K562 (cell line): ENCODE measurements around the gene MCMBP. TPM values are rescaled to one million over a fixed set of nuclear protein-coding genes. Genes with fewer than 3 reads are reported as not detected.

Experiments
- ATAC-seq: fragments of 200-7000 bp; cut with Tn5 transposase; 3 replicates; pipeline ENCODE4 v1.9.1; 2020; ENCODE audit warnings: moderate library complexity
- BruUV-seq: library from RNA; stranded (reverse); fragments of 400-500 nt; replicated peaks from 2 replicates; lab custom pipeline; 2021; lab: Mats Ljungman, UMichigan
- CTCF ChIA-PET: fragments of 300-600 bp; formaldehyde crosslinking; extraction: SDS; loops from one replicate; lab custom pipeline; 2021; ENCODE audit warnings: low intra/inter-chr PET ratio; lab: Yijun Ruan, JAX
- POLR2A ChIA-PET: fragments of 300-600, 350-650 bp; sonication (Branson Sonifier 250); formaldehyde crosslinking; extraction: SDS; loops from one replicate; lab custom pipeline; 2021; ENCODE audit warnings: antibody characterized with exemption, inconsistent platforms; lab: Yijun Ruan, JAX
- DNase-seq, 4 experiments: peaks; one replicate each; pipeline versions ENCODE4 v3.0.0 to v3.0.0-alpha.2; 2011 to 2018; ENCODE audit warnings: low spot score in 3 of 4, mixed read lengths in 3 of 4; ENCODE audit errors: extremely low read depth in 1 of 4
- FAIRE-seq: peaks from 2 replicates; lab custom pipeline; 2011; peaks lifted over from hg19 to GRCh38; lab: Jason Lieb, UNC
- H2AFZ ChIP-seq: 2 replicates; pipeline ENCODE4 v1.6.0; 2011; ENCODE audit warnings: low read depth, low read length, control low read depth, inconsistent platforms
- H3K27ac ChIP-seq: fragments of 200-600 bp; 3 replicates; pipeline ENCODE4 v1.8.0; 2011; ENCODE audit warnings: low read depth, mild to moderate bottlenecking, control low read depth, inconsistent platforms, low read length, moderate library complexity, mixed read lengths; ENCODE audit errors: extremely low read depth
- H3K27me3 ChIP-seq, 2 experiments: fragments of 300-600 bp in 1 of 2; 2 replicates in 1 of 2; 3 replicates in 1 of 2; pipeline versions ENCODE4 v1.6.0 to v1.8.0; 2011; ENCODE audit warnings: inconsistent platforms in 2 of 2, low read length in 2 of 2, mild to moderate bottlenecking in 1 of 2, mixed read lengths in 1 of 2, moderate library complexity in 1 of 2; ENCODE audit not compliant: control insufficient read depth in 2 of 2, insufficient read depth in 2 of 2
- H3K36me3 ChIP-seq: fragments of 300-600 bp; 3 replicates; pipeline ENCODE4 v1.8.0; 2011; ENCODE audit warnings: mild to moderate bottlenecking, low read length, inconsistent platforms; ENCODE audit not compliant: control insufficient read depth, insufficient read depth
- H3K4me1 ChIP-seq, 2 experiments: fragments of 200-600 bp in 1 of 2; replicated peaks in 1 of 2; 2 replicates in 1 of 2; 3 replicates in 1 of 2; pipeline versions ENCODE4 v1.5.1 to v1.8.0; 2011; ENCODE audit warnings: inconsistent platforms in 2 of 2, low read length in 2 of 2, mild to moderate bottlenecking in 1 of 2, mixed read lengths in 1 of 2, moderate library complexity in 1 of 2; ENCODE audit not compliant: control insufficient read depth in 2 of 2, insufficient read depth in 2 of 2
- H3K4me2 ChIP-seq: 2 replicates; pipeline ENCODE4 v1.6.1; 2011; ENCODE audit warnings: low read length, control low read depth, inconsistent platforms, mixed read lengths; ENCODE audit not compliant: insufficient read depth
- H3K4me3 ChIP-seq: fragments of 200-600 bp; sonication (generic), shearing (Covaris generic); 2 replicates; pipeline ENCODE4 v1.5.1; 2016; ENCODE audit warnings: control low read depth, inconsistent platforms
- H3K79me2 ChIP-seq: fragments of 200-600 bp; 3 replicates; pipeline ENCODE4 v1.8.0; 2011; ENCODE audit warnings: low read length, inconsistent platforms; ENCODE audit not compliant: control insufficient read depth, insufficient read depth
- H3K9ac ChIP-seq, 2 experiments: 2 replicates each; pipeline versions ENCODE4 v1.6.0 to v1.6.1; 2011; ENCODE audit warnings: low read depth in 2 of 2, low read length in 2 of 2, control low read depth in 1 of 2, inconsistent platforms in 1 of 2, mild to moderate bottlenecking in 1 of 2, mixed read lengths in 1 of 2; ENCODE audit not compliant: insufficient read depth in 1 of 2
- H3K9me1 ChIP-seq: one replicate; pipeline ENCODE4 v1.6.0; 2011; ENCODE audit warnings: inconsistent platforms, mild to moderate bottlenecking, low read length, moderate library complexity; ENCODE audit not compliant: control insufficient read depth, insufficient read depth
- H3K9me3 ChIP-seq: replicated peaks from 2 replicates; pipeline ENCODE4 v1.5.1; 2011; ENCODE audit warnings: low read depth, low read length, inconsistent platforms; ENCODE audit not compliant: control insufficient read depth, insufficient read depth
- H4K20me1 ChIP-seq: replicated peaks from 2 replicates; pipeline ENCODE4 v1.6.1; 2011; ENCODE audit warnings: low read length, inconsistent platforms, mixed read lengths; ENCODE audit not compliant: control insufficient read depth, insufficient read depth
- ADNP ChIP-seq: fragments of 200-800 bp; sonication (Bioruptor generic); IDR thresholded peaks from 2 replicates; pipeline ENCODE4 v1.6.1; 2016; ENCODE audit warnings: missing genetic modification characterization, missing compliant biosample characterization
- BCOR ChIP-seq: fragments of 450-650 bp; IDR thresholded peaks from 2 replicates; pipeline ENCODE4 v1.6.1; 2016
- BRF1 ChIP-seq: IDR thresholded peaks from 3 replicates; pipeline ENCODE4 v1.6.1; 2011; ENCODE audit warnings: borderline replicate concordance, mild to moderate bottlenecking; ENCODE audit not compliant: insufficient read length; ENCODE audit errors: extremely low read depth
- CSDE1 ChIP-seq, 2 experiments: fragments of 450-650 bp; IDR thresholded peaks; 2 replicates each; pipeline ENCODE4 v1.6.1; 2016; ENCODE audit warnings: mild to moderate bottlenecking in 1 of 2
- KDM2B ChIP-seq: fragments of 250-450 bp; sonication (Bioruptor Pico); IDR thresholded peaks from 2 replicates; pipeline ENCODE4 v1.8.0; 2021; ENCODE audit warnings: mild to moderate bottlenecking, moderate library complexity
- POLR2AphosphoS5 ChIP-seq: IDR thresholded peaks from 2 replicates; pipeline ENCODE4 v1.6.1; 2011; ENCODE audit warnings: mild to moderate bottlenecking, low read depth, low read length, moderate library complexity; ENCODE audit not compliant: control insufficient read depth, insufficient read depth
- RHOXF2B ChIP-seq: fragments of 250-450 bp; sonication (Bioruptor Pico); conservative IDR thresholded peaks from 2 replicates; pipeline ENCODE4 v1.5.1; 2021
- ZFX ChIP-seq: sonication (generic); formaldehyde crosslinking; IDR thresholded peaks from 2 replicates; pipeline ENCODE4 v1.8.0; 2022; ENCODE audit warnings: mild to moderate bottlenecking, missing genetic modification reagents, moderate library complexity
- ZNF274 ChIP-seq: IDR thresholded peaks from 2 replicates; pipeline ENCODE4 v1.6.1; 2011; ENCODE audit warnings: low read depth, mild to moderate bottlenecking, low read length, moderate library complexity, borderline replicate concordance
- ZNF445 ChIP-seq: fragments of 250-450 bp; sonication (Bioruptor Pico); IDR thresholded peaks from 2 replicates; pipeline ENCODE4 v1.4.0; 2020; ENCODE audit warnings: low read depth, mild to moderate bottlenecking, moderate library complexity
- ZNF778 ChIP-seq: fragments of 450-650 bp; formaldehyde crosslinking; IDR thresholded peaks from 2 replicates; pipeline ENCODE4 v1.4.0; 2020; ENCODE audit warnings: mild to moderate bottlenecking, moderate library complexity
- WGBS: fragments of 100-300 bp; shearing (Covaris generic); methylation state at CpG from one replicate; pipeline ENCODE4 v1.1.6; 2016; ENCODE audit warnings: low coverage, mixed read lengths; ENCODE audit not compliant: insufficient coverage; ENCODE audit errors: missing lambda C conversion rate; 5-methylcytosine and 5-hydroxymethylcytosine counted together
- in situ Hi-C: fragments of 300-500 bp; cut with MboI; formaldehyde crosslinking; loops from 4 replicates; pipeline ENCODE4 v1.15.0; 2018; ENCODE audit warnings: inconsistent platforms, mixed read lengths
- intact Hi-C: fragments of 100-400 bp; cut with micrococcal nuclease; formaldehyde crosslinking; loops from 2 replicates; pipeline ENCODE4 v1.14.2; 2022
- polyA plus RNA-seq, 8 experiments: library from polyadenylated mRNA; depleted of rRNA in 4 of 8; stranded (reverse) in 5 of 8; unstranded in 3 of 8; fragments of >200 nt; fragmentation: Nextera tagmentation in 2 of 8; fragmentation: Illumina TruSeq in 1 of 8; extraction: Ambion mirVana in 2 of 8; extraction: Trizol in 1 of 8; gene quantifications; 2 replicates each; pipeline versions ENCODE4 v1.2.1 to v1.2.3, GENCODE V29; 2011 to 2014; ENCODE audit warnings: inconsistent platforms in 1 of 8, missing spikeins in 1 of 8
- total RNA-seq, 7 experiments: library from RNA; depleted of rRNA in 6 of 7; stranded (reverse); fragments of >200 nt in 6 of 7; fragmentation: Illumina TruSeq in 2 of 7; extraction: Trizol in 2 of 7; gene quantifications; 2 replicates each; pipeline versions ENCODE4 v1.2.1 to v1.2.3, GENCODE V29; 2011 to 2021; ENCODE audit warnings: low replicate concordance in 1 of 7
- TF ChIP-seq, protein P1 (sequence below): sonication (generic); formaldehyde crosslinking; IDR thresholded peaks from 2 replicates; pipeline ENCODE4 v1.8.1; 2023; ENCODE audit warnings: mild to moderate bottlenecking, missing genetic modification reagents
- TF ChIP-seq, protein P2 (sequence below): fragments of 250-450 bp; sonication (Bioruptor Pico); IDR thresholded peaks from 2 replicates; pipeline ENCODE4 v1.8.0; 2022; ENCODE audit warnings: moderate library complexity, mild to moderate bottlenecking, inconsistent platforms
- TF ChIP-seq, protein P3 (sequence below), 2 experiments: fragments of 150-350 bp in 1 of 2; IDR thresholded peaks; 2 replicates each; pipeline ENCODE4 v1.6.1; 2012 to 2016; ENCODE audit warnings: low read depth in 2 of 2, low read length in 2 of 2, mild to moderate bottlenecking in 1 of 2, moderate library complexity in 1 of 2

MCMBP gene
- total and polyA plus RNA-seq, 9 of the 15 experiments (the other 6 are each of a cell fraction or from before 2014, with no cell fraction given): 11.2 to 74.3 (median 50.5) TPM

DNA sequence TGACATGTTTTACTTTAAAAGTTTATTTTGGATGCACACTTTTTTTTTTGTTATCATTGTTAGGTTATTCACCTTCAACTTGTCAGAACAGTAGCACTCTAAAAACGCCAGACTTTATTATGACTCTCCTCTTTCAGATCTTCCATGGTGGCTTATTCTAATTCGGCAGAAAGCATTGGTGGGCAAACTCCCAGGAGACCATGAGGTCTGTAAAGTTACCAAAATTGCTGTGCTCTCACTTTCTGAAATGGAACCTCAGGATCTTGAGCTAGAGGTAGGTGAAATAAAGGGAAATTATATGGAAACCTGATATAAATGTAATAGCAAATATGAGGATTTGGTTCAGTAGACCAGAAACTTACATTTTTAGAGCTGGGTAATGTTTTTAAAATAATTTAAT is 91.1 kb downstream of the MCMBP start (continued):
- TF ChIP-seq, protein P1, sequence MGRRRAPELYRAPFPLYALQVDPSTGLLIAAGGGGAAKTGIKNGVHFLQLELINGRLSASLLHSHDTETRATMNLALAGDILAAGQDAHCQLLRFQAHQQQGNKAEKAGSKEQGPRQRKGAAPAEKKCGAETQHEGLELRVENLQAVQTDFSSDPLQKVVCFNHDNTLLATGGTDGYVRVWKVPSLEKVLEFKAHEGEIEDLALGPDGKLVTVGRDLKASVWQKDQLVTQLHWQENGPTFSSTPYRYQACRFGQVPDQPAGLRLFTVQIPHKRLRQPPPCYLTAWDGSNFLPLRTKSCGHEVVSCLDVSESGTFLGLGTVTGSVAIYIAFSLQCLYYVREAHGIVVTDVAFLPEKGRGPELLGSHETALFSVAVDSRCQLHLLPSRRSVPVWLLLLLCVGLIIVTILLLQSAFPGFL (CRISPR knock-in tag): no peak
- TF ChIP-seq ZFX (CRISPR knock-in tag): no peak
- TF ChIP-seq, protein P2, sequence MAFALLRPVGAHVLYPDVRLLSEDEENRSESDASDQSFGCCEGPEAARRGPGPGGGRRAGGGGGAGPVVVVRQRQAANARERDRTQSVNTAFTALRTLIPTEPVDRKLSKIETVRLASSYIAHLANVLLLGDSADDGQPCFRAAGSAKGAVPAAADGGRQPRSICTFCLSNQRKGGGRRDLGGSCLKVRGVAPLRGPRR: no peak
- no peak for TF ChIP-seq CSDE1 (IDR thresholded peaks at IDR 0.05)
- TF ChIP-seq BCOR: no peak
- TF ChIP-seq, all 486 proteins: peak for 0

DNA sequence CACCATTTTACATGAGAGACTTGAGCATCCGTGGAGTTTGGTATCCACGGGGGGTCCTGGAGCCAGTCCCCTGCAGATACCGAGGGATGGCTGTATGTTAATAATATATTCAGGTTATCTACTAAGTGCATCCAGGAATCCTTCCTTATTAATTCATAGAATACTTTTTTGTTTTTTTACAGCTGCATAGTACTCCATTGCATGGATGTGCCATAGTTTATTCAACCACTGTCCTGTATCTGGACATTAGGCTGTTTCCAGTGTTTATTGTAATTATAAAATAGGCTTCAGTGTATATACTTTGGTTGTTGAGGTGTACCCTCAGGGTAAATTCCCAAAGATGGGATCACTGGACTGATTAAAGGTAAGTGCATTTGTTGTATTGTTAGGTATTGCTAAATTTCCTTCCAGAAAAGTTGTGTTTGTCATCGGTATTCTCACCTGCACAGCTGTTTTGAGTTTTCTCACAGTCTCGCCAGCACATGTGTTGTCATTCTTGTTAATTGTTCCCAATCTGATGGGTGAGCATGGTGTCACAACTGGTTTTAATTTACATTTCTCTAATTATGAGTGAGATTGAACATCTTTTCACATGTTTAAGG is 91.7 kb downstream of the MCMBP start:
- in situ Hi-C loops: no loop called here
- 62% methylated on average over 5 of the region's 5 CpGs for WGBS
- Histone ChIP-seq H3K4me1 (peaks cover 2 to 7% of the 10 kb centered on the region in 2 experiments; a peak in 3 of 5 replicates), H3K36me3 (no peaks in the 10 kb centered on the region), H4K20me1 (no peaks in the 10 kb centered on the region), H3K9ac (no peak overlapping the region), H3K27ac (no peak overlapping the region), H2AFZ (no peak overlapping the region), H3K9me1 (no peaks in the 10 kb centered on the region), H3K79me2 (no peaks in the 10 kb centered on the region), H3K9me3 (no peaks in the 10 kb centered on the region), H3K4me2 (no peak overlapping the region), H3K27me3 (no peaks in the 10 kb centered on the region), H3K4me3 (no peak overlapping the region)
- DNase-seq (no peak), ATAC-seq (no peak), FAIRE-seq (no peak)
- intact Hi-C loops: no loop called here
- ChIA-PET CTCF (interaction anchor here (0.6 kb wide), 1 partner anchor 36 kb away, joined by 3 read pairs; no protein-coding TSS in a partner anchor), POLR2A (interaction anchor here (1.8 kb wide), 1 partner anchor 10 kb away, joined by 4 read pairs; no protein-coding TSS in a partner anchor)
- no TSS peak for BruUV-seq
- no peak for TF ChIP-seq ZNF274
- TF ChIP-seq BRF1: no peak
- TF ChIP-seq RHOXF2B (CRISPR knock-in tag): no peak
- TF ChIP-seq ADNP (tag): no peak
- no peak for TF ChIP-seq ZNF445 (CRISPR knock-in tag)
- TF ChIP-seq POLR2AphosphoS5: no peak
- no peak for TF ChIP-seq KDM2B (CRISPR knock-in tag)
- TF ChIP-seq ZNF778 (CRISPR knock-in tag): no peak
- TF ChIP-seq, protein P3, sequence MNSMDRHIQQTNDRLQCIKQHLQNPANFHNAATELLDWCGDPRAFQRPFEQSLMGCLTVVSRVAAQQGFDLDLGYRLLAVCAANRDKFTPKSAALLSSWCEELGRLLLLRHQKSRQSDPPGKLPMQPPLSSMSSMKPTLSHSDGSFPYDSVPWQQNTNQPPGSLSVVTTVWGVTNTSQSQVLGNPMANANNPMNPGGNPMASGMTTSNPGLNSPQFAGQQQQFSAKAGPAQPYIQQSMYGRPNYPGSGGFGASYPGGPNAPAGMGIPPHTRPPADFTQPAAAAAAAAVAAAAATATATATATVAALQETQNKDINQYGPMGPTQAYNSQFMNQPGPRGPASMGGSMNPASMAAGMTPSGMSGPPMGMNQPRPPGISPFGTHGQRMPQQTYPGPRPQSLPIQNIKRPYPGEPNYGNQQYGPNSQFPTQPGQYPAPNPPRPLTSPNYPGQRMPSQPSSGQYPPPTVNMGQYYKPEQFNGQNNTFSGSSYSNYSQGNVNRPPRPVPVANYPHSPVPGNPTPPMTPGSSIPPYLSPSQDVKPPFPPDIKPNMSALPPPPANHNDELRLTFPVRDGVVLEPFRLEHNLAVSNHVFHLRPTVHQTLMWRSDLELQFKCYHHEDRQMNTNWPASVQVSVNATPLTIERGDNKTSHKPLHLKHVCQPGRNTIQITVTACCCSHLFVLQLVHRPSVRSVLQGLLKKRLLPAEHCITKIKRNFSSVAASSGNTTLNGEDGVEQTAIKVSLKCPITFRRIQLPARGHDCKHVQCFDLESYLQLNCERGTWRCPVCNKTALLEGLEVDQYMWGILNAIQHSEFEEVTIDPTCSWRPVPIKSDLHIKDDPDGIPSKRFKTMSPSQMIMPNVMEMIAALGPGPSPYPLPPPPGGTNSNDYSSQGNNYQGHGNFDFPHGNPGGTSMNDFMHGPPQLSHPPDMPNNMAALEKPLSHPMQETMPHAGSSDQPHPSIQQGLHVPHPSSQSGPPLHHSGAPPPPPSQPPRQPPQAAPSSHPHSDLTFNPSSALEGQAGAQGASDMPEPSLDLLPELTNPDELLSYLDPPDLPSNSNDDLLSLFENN (IDR thresholded peaks at IDR 0.05; ENCODE audit: low read depth in 2 of 2, low read length in 2 of 2): no peak
